HG02759 (cell line): ENCODE data around the gene NAALADL1.
A peak's percentile ranks its signal among the peaks of the same experiment; 100 is the strongest.
"Not testable (repeated sequence)": the region's sequence is repeated elsewhere in the genome, so short reads cannot be mapped to it uniquely, and the experiment has no call there.

Experiments
- ATAC-seq: cut with Tn5 transposase; IDR thresholded peaks from one replicate; pipeline ENCODE4 v1.9.1; 2021; ENCODE audit warnings: mild to moderate bottlenecking, moderate library complexity; ENCODE audit not compliant: unreplicated experiment

The NAALADL1 gene

GRCh38 chr11:65055538-65055937 is 2.8 kb downstream of the NAALADL1 start:
- no peak for ATAC-seq

GRCh38 chr11:65053827-65054508 is 4.4 kb downstream of the NAALADL1 start:
- no peak for ATAC-seq

- ATAC-seq, result no peak
Observed at GRCh38 chr11:65051398-65051858, 6.9 kb downstream of the NAALADL1 start.

- no peak for ATAC-seq
Observed at GRCh38 chr11:65047581-65048422, 10.6 kb downstream of the NAALADL1 start.

GRCh38 chr11:65045728-65046127 is 12.6 kb downstream of the NAALADL1 start:
- ATAC-seq, result no peak

- ATAC-seq, result no peak
Observed at GRCh38 chr11:65045061-65045460, 13.3 kb downstream of the NAALADL1 start.

GRCh38 chr11:65043881-65044501 is 14.4 kb downstream of the NAALADL1 start:
- no peak for ATAC-seq

GRCh38 chr11:65042891-65043290 is 15.5 kb downstream of the NAALADL1 start:
- no peak for ATAC-seq

GRCh38 chr11:65040847-65041622 is 17.3 kb downstream of the NAALADL1 start, which contains the start of gene SAC3D1:
Gene SAC3D1, plus strand, starts transcription at chr11:65041210. Its CDS starts 83 bp downstream, at chr11:65041293.
- peak; percentile 87 for ATAC-seq

- ATAC-seq, result no peak
Observed at GRCh38 chr11:65040520-65040846, 17.9 kb downstream of the NAALADL1 start.

- no peak for ATAC-seq
Observed at GRCh38 chr11:65036931-65037330, 21.4 kb downstream of the NAALADL1 start.

- ATAC-seq, result no peak
Observed at GRCh38 chr11:65035579-65035978, 22.8 kb downstream of the NAALADL1 start.

GRCh38 chr11:65034423-65034822 is 23.9 kb downstream of the NAALADL1 start:
- ATAC-seq, result no peak

GRCh38 chr11:65032216-65032615 is 26.1 kb downstream of the NAALADL1 start:
- no peak for ATAC-seq

GRCh38 chr11:65027213-65028067 is 30.9 kb downstream of the NAALADL1 start, which contains the start of gene SNX15:
Gene SNX15, plus strand, starts transcription at chr11:65027439. Its CDS starts 99 bp downstream, at chr11:65027538.
- ATAC-seq, result peak; percentile 87

GRCh38 chr11:65026810-65027209 is 31.5 kb downstream of the NAALADL1 start:
- no peak for ATAC-seq

GRCh38 chr11:65023502-65023901 is 34.9 kb downstream of the NAALADL1 start:
- not testable (repeated sequence) for ATAC-seq

- no peak for ATAC-seq
Observed at GRCh38 chr11:65021509-65021908, 36.8 kb downstream of the NAALADL1 start.

GRCh38 chr11:65021003-65021402 is 37.4 kb downstream of the NAALADL1 start:
- no peak for ATAC-seq

- no peak for ATAC-seq
Observed at GRCh38 chr11:65019824-65020223, 38.5 kb downstream of the NAALADL1 start.
